HG03439 (cell line): ENCODE data around the gene LRCH1.
A peak's percentile ranks its signal among the peaks of the same experiment; 100 is the strongest.

Experiments
- ATAC-seq: cut with Tn5 transposase; IDR thresholded peaks from one replicate; pipeline ENCODE4 v1.9.1; 2021; ENCODE audit warnings: mild to moderate bottlenecking, moderate library complexity; ENCODE audit not compliant: unreplicated experiment

LRCH1 gene

DNA sequence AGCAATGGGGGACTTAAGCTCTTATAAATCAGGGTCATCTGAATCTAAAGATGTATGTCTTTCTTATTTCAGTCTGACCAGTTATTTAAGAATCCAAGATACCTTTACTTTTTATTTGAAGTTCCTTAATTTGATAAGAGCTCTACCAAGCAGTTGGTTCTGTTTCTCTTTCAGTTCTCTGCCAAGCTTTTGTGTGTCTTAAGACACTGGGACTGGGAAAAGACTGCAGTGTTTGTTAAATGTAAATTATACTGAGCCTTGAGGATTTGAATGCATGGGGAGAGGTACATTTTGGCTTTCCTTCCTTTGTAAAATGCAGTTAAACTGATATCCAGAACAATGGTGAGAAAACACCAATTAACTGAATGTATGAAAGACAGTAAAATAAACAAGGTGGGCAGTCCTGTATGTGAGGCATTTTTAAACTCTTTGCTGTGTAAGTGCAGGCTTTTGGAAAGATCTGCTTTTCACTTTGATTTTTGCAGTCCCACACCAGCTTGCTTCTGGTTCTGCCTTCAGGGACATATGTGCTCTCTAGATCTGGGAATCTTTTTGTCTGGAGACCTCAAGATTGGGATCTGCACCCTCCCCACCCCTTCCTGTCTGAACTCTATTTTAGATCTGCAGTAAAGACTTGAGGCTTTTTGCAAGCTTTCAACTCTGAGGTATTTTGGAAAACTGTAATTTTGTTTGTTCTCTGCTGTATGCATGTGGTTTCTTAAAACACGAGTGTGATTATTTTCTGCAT is 77.6 kb downstream of the LRCH1 start:
- no peak for ATAC-seq

GRCh38 chr13:46631179-46631542 is 78.2 kb downstream of the LRCH1 start:
- ATAC-seq: no peak

- ATAC-seq: no peak
These were observed 79.2 kb downstream of the LRCH1 start for GRCh38 chr13:46632176-46632575.

GRCh38 chr13:46633416-46633815 is 80.4 kb downstream of the LRCH1 start:
- no peak for ATAC-seq

DNA sequence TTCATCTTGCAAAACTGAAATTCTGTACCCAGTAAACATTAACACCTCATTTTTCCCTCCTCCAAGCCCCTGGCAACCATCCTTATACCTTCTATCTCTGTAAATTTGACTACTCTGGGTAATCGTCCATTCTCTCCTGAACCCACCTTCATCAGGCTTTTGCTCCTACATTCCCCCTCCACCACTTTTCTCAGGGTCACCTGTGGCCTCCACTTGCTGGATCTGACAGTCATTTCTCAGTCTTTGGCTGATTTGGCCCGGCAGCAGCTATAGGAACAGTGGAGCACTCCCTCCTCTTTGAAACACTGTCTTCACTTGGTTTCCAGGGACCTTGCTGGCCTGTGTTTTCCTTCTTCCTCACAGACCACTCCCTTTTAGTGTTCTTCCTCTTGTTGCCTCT is 83.5 kb downstream of the LRCH1 start:
- ATAC-seq: no peak

GRCh38 chr13:46637213-46637612 is 84.2 kb downstream of the LRCH1 start:
- no peak for ATAC-seq

GRCh38 chr13:46638262-46638661 is 85.3 kb downstream of the LRCH1 start:
- no peak for ATAC-seq

DNA sequence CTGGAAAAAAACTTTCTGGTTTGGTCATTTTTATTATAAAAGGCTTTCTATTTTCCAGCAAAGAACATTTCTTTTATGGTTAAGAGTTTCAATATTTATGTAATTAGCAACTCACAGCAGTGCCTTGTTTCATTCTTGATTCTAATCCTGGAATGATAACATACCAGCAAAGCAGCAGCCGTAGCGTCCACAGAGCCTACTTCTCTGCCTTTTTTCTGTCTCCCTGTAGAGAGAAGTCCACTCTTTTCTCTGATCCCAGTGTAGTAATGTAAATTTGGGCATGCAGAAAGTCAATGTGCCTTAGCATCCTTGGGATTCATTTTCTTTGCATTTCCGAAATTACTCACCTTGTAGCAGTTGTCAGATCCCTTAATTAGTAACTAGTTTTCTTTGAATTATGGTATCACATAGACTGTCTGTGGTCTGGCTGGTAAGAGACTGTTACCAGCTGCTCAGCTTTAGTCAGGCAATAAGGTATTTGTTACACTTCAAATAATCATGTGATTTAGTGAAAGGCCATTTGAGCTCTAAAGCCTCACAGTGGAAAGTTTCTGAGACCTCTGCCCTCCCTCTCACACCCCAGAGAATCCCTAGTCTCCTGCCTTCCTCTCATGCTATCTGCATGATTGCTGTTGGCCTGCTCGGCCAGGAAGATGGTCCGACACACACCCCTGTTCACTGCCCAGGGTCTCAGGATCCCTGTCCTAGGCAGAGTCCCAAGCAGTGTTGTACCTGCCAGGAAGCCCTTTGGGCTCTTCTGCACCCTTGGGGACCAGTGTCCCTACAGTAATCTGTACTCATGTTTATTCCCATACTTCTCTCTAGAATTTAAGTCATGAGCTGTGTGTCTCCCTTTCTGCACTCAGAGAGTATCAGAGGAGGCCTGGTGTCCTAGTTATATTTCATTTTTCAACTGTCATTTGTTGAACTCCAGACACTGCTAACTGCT is 86.3 kb downstream of the LRCH1 start:
- ATAC-seq: peak; percentile 81

DNA sequence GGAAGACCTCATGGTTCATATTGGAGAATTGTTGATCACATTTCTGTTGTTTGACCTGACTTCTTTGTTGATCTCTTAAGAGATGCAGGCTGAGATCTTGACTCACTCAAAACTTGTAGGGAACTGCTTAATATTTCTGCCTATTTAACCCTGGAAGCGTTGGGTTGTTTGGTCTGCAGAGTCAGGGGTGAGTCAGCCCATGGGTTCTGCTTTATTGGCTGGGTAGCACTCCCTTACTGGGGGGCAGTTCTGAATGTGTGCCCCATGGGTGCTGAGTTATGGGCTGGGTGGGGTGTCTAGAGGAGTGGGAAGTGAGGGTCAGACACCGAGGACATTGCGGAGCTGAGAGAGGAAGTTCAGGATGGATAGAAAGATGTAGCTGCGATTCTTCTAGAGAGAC is 87.9 kb downstream of the LRCH1 start:
- no peak for ATAC-seq

DNA sequence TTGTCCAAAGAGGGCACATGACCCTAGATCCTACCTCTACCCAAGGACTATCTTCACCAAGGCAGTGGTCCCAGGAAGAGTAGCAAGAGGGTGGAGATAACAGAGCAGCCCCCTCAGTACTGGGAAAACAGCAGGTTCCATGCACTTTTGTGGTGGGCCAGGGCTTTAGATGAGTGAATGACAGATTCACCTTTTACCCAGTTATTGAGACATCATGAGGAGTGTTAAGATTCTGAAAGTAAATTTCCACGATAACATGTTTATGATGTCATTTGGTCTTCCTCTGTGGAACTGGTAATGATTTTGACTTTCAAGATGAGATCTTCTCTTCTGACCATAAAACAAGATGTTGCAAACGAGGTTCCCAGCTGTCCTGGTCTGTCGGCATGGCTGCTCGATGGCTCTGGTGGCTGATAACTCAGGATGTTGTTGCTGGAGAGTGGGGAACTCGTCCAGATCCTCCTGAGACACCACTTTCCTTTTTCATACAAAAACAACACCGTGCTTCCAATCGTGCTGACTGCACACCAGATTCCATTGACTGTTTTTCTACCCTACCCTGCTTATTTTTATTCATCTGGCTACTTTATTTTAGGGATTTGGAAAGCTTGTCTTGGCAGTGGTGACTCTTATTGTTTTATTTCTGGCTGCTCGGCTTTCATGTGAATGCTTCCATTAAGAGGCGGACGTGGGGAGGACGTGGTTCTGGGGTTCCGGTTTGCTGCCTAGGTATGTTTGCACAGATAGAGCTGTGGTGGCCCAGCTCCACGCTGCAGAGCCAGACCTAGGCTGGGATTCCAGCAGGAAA is 88.5 kb downstream of the LRCH1 start:
- no peak for ATAC-seq

DNA sequence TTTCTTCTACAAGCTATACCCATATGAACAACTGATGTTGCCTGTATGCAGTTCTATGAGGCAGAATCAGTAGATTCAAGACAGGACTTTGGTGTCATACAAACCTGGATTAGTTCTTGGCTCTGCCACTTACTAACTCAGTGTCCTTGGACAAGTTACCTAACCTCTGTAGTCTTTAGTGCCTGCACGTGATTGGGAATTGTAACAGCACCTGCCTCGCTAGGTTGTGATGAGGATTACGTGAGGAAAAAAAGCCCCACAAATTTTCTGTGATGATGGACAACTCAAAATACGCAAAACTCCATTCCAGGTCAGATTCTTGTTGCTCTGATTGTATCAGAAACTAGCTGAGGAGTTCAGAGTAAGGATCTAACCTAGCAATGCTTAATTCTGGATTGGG is 89.3 kb downstream of the LRCH1 start:
- no peak for ATAC-seq

- ATAC-seq: no peak
These were observed 90.3 kb downstream of the LRCH1 start for GRCh38 chr13:46643165-46643777.

- no peak for ATAC-seq
These were observed 91.8 kb downstream of the LRCH1 start for GRCh38 chr13:46644816-46645215.

GRCh38 chr13:46647512-46648065 is 94.6 kb downstream of the LRCH1 start:
- no peak for ATAC-seq

GRCh38 chr13:46648166-46648607 is 95.2 kb downstream of the LRCH1 start:
- ATAC-seq: peak; percentile 82

DNA sequence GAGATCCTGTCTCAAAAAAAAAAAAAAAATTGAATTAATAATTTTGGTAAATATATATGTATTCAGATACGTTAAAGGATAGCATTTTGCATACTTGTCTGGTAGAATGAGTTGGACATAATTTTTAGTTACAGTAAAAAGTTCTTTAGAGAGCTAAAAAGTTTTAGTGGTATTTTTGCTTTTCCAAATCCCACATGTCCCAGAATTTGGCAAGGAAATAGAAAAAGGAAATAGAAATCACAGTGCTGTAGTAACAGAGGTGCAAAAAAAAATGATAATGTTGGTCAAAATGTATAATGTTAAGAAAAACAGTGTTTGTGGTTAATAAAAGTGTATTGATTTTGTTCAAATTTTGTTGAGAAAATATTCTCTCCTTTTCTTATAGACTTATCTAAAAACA is 96.8 kb downstream of the LRCH1 start:
- ATAC-seq: no peak

- no peak for ATAC-seq
These were observed 102.0 kb downstream of the LRCH1 start for GRCh38 chr13:46654951-46655350.

- ATAC-seq: no peak
These were observed 102.6 kb downstream of the LRCH1 start for GRCh38 chr13:46655377-46656180.

DNA sequence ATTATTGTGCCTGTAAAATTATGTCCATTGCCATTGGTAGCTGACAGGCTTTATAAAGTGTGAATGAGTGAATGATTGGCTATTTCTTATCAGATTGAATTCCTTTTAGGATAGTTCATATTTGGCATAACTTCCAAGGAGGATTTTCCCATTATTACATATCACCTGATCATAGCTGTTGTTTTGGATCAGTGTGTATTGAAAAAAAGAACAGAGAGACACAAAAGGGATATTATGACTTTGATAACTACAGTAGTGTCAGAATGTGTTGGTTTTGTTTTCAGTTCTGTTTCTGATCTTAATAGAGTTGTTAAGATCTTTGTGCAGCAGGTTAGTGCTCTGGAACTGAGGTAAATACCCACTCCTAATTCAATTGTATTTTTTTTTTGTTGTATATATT is 103.8 kb downstream of the LRCH1 start:
- peak; percentile 68 for ATAC-seq
